ENCODE data around the gene TNS1. TPM values are rescaled to one million over a fixed set of nuclear protein-coding genes. Genes with fewer than 3 reads are reported as not detected.

The TNS1 gene
- polyA plus RNA-seq, 1 of the 3 experiments (the other 2 are of a cell fraction), result 12.1 TPM

GRCh38 chr2:217954051-217954450 lies 48.7 kb downstream of the TNS1 start:
- H3K9me3 ChIP-seq, result no peaks in the 10 kb centered on the region
- H3K27ac ChIP-seq (ENCODE audit: low read depth in 2 of 2, low read length in 1 of 2), result peak overlapping the region in 1 of 2 experiments; percentile 30; a peak in 1 of 4 replicates
- no peak overlapping the region for H3K4me2 ChIP-seq
- ChIA-PET POLR2A (interaction anchor here (1.8 kb wide), 1 partner anchor 10 kb away, joined by 5 read pairs; no protein-coding TSS in a partner anchor), CTCF (interaction anchor here (1.0 to 4.1 kb wide), 5 partner anchors 21 to 168 kb away, joined by 3 to 17 read pairs (median 5); no protein-coding TSS in a partner anchor)
- H3K9ac ChIP-seq, result no peak overlapping the region
- no peaks in the 10 kb centered on the region for H3K27me3 ChIP-seq (ENCODE audit: insufficient read depth)
- H3K36me3 ChIP-seq (replicated peaks in 1 of 2; ENCODE audit: control insufficient read depth in 1 of 2, insufficient read depth in 2 of 2, low read length in 1 of 2), result peaks cover 7% of the 10 kb centered on the region in 2 experiments
- 90% methylated on average over 3 of the region's 9 CpGs for WGBS (ENCODE audit: low lambda C conversion rate)
- peaks cover 82% of the 10 kb centered on the region for H4K20me1 ChIP-seq (ENCODE audit: insufficient read depth)
- DNase-seq, result no peak
- no peak overlapping the region for H3K4me3 ChIP-seq (ENCODE audit: low read depth in 2 of 2, low read length in 1 of 2)
- H3F3A ChIP-seq (replicated peaks; ENCODE audit: insufficient read depth), result no peaks in the 10 kb centered on the region
- H3K9me2 ChIP-seq, result no peaks in the 10 kb centered on the region
- H3K4me1 ChIP-seq (ENCODE audit: control insufficient read depth in 1 of 2, insufficient read depth in 2 of 2, low read depth in 1 of 2, low read length in 1 of 2), result peaks cover 3 to 51% of the 10 kb centered on the region in 2 experiments; a peak in 3 of 4 replicates
- H2AFZ ChIP-seq (ENCODE audit: low read depth), result no peak overlapping the region
- no peak for TF ChIP-seq CTCF (IDR thresholded peaks at IDR 0.05)
- no peak for TF ChIP-seq TCF12 (IDR thresholded peaks at IDR 0.05)
- no peak for TF ChIP-seq ELF1 (IDR thresholded peaks at IDR 0.05)
- TF ChIP-seq TEAD4 (IDR thresholded peaks at IDR 0.05; ENCODE audit: borderline replicate concordance, insufficient read depth), result no peak
- no peak for TF ChIP-seq RCOR1 (IDR thresholded peaks at IDR 0.05; ENCODE audit: low read length)
- TF ChIP-seq USF2 (IDR thresholded peaks at IDR 0.05; ENCODE audit: borderline replicate concordance, low read depth, low read length), result no peak
- TF ChIP-seq RAD21 (IDR thresholded peaks at IDR 0.05; ENCODE audit: low read length), result no peak
- no peak for TF ChIP-seq EP300 (IDR thresholded peaks at IDR 0.05; ENCODE audit: borderline replicate concordance in 1 of 2, low read depth in 1 of 2, low read length in 1 of 2)
- no peak for TF ChIP-seq FOSL2 (IDR thresholded peaks at IDR 0.05; ENCODE audit: borderline replicate concordance, low read depth)
- TF ChIP-seq GABPA (IDR thresholded peaks at IDR 0.05; ENCODE audit: low read depth), result no peak
- no peak for TF ChIP-seq YY1 (IDR thresholded peaks at IDR 0.05; ENCODE audit: low read depth)
- TF ChIP-seq RXRA (IDR thresholded peaks at IDR 0.05; ENCODE audit: borderline replicate concordance, low read depth), result no peak
- no peak for TF ChIP-seq EZH2phosphoT487 (IDR thresholded peaks at IDR 0.05; ENCODE audit: borderline replicate concordance, low read depth)
- no peak for TF ChIP-seq CHD2 (IDR thresholded peaks at IDR 0.05; ENCODE audit: low read length, partially characterized antibody)
- no peak for TF ChIP-seq ZBTB33 (IDR thresholded peaks at IDR 0.05; ENCODE audit: borderline replicate concordance, low read depth)
- TF ChIP-seq MXI1 (IDR thresholded peaks at IDR 0.05; ENCODE audit: low read depth, low read length), result no peak
- TF ChIP-seq USF1 (IDR thresholded peaks at IDR 0.05; ENCODE audit: borderline replicate concordance, low read depth), result no peak
- no peak for TF ChIP-seq POLR2AphosphoS5 (IDR thresholded peaks at IDR 0.05; ENCODE audit: low read depth, low read length)
- no peak for TF ChIP-seq MEF2A (IDR thresholded peaks at IDR 0.05; ENCODE audit: borderline replicate concordance, low read depth)
- H3K79me2 ChIP-seq (ENCODE audit: insufficient read depth), result peaks cover 64% of the 10 kb centered on the region
